PC-9 (cell line): ENCODE data around the gene TCHP. TPM values are rescaled to one million over a fixed set of nuclear protein-coding genes. Genes with fewer than 3 reads are reported as not detected.
A peak's percentile ranks its signal among the peaks of the same experiment; 100 is the strongest.

ENCODE experiments used
- BruUV-seq: library from RNA; stranded (reverse); fragments of 400-500 nt; replicated peaks from 2 replicates; lab custom pipeline; 2021; lab: Mats Ljungman, UMichigan
- CTCF ChIA-PET: fragments of 300-600 bp; sonication (Branson Sonifier 250); formaldehyde crosslinking; loops from one replicate; lab custom pipeline; 2022; ENCODE audit warnings: antibody characterized with exemption; lab: Charles Lee
- POLR2A ChIA-PET: fragments of 300-600 bp; sonication (Branson Sonifier 250); formaldehyde crosslinking; loops from one replicate; lab custom pipeline; 2022; ENCODE audit warnings: antibody characterized with exemption; ENCODE audit not compliant: unreplicated experiment; lab: Charles Lee
- DNase-seq, 2 experiments: peaks; one replicate each; pipeline versions ENCODE4 v3.0.0 to v3.0.0-alpha.2; 2015 to 2022; ENCODE audit warnings: mixed read lengths in 1 of 2
- H2AFZ ChIP-seq: fragments of 200-600 bp; sonication (generic); 2 replicates; pipeline ENCODE4 v1.8.1; 2017; ENCODE audit warnings: antibody characterized with exemption
- H3F3A ChIP-seq: fragments of 200-600 bp; sonication (generic); 2 replicates; pipeline ENCODE4 v1.8.1; 2017; ENCODE audit warnings: antibody characterized with exemption, mild to moderate bottlenecking, low read depth; ENCODE audit not compliant: insufficient read depth
- H3K27ac ChIP-seq: fragments of 200-600 bp; sonication (generic); 2 replicates; pipeline ENCODE4 v1.6.1; 2016; ENCODE audit warnings: mixed run types
- H3K27me3 ChIP-seq: fragments of 200-600 bp; sonication (generic); 2 replicates; pipeline ENCODE4 v1.6.1; 2016; ENCODE audit warnings: low read depth, mixed run types; ENCODE audit not compliant: insufficient read depth
- H3K36me3 ChIP-seq: fragments of 200-600 bp; sonication (generic); 2 replicates; pipeline ENCODE4 v1.6.1; 2016; ENCODE audit warnings: low read depth, mixed run types
- H3K4me1 ChIP-seq: fragments of 200-600 bp; sonication (generic); replicated peaks from 2 replicates; pipeline ENCODE4 v1.6.1; 2016; ENCODE audit warnings: mixed run types; ENCODE audit not compliant: insufficient read depth
- H3K4me2 ChIP-seq: fragments of 200-600 bp; sonication (generic); 2 replicates; pipeline ENCODE4 v1.6.1; 2017; ENCODE audit warnings: mixed run types
- H3K4me3 ChIP-seq: fragments of 200-600 bp; sonication (generic); 2 replicates; pipeline ENCODE4 v1.6.1; 2016; ENCODE audit warnings: mixed run types
- H3K79me2 ChIP-seq: fragments of 200-600 bp; sonication (generic); 2 replicates; pipeline ENCODE4 v1.6.1; 2017; ENCODE audit warnings: low read depth, mixed run types
- H3K9me2 ChIP-seq: fragments of 200-600 bp; sonication (generic); 2 replicates; pipeline ENCODE4 v1.8.1; 2017; ENCODE audit warnings: mild to moderate bottlenecking; ENCODE audit not compliant: insufficient read depth
- H3K9me3 ChIP-seq: fragments of 200-600 bp; sonication (generic); 2 replicates; pipeline ENCODE4 v1.8.1; 2016; ENCODE audit warnings: low read depth; ENCODE audit not compliant: insufficient read depth
- H4K20me1 ChIP-seq: fragments of 200-600 bp; sonication (generic); 2 replicates; pipeline ENCODE4 v1.8.1; 2017; ENCODE audit not compliant: insufficient read depth
- EZH2 ChIP-seq: fragments of 200-600 bp; sonication (generic); IDR thresholded peaks from 2 replicates; pipeline ENCODE4 v1.8.0; 2017; ENCODE audit warnings: antibody characterized with exemption, low read depth
- intact Hi-C: fragments of 100-400 bp; cut with micrococcal nuclease; formaldehyde crosslinking; loops from one replicate; pipeline ENCODE4 v1.10.0; 2022; ENCODE audit not compliant: unreplicated experiment
- total RNA-seq: library from RNA; stranded (reverse); gene quantifications from 2 replicates; pipeline ENCODE4 v1.2.3, GENCODE V29; 2021
- TF ChIP-seq, protein P1 (sequence below): fragments of 200-600 bp; sonication (generic); conservative IDR thresholded peaks from 2 replicates; pipeline ENCODE4 v1.6.1; 2017; ENCODE audit warnings: mixed run types, antibody characterized with exemption, mild to moderate bottlenecking, moderate library complexity

TCHP gene
- total RNA-seq, 1 experiment from 2014 or later, result 17.6 TPM

- Histone ChIP-seq H3K9me3 (no peaks in the 10 kb centered on the region), H3K79me2 (no peaks in the 10 kb centered on the region), H3F3A (peaks cover 21% of the 10 kb centered on the region), H3K4me2 (peak overlapping the region; percentile 67), H3K9me2 (no peaks in the 10 kb centered on the region), H3K27ac (peak overlapping the region; percentile 91), H3K27me3 (no peaks in the 10 kb centered on the region), H3K4me3 (0 out of 2 replicates have a peak overlapping the region, but pooled peaks have one; percentile 9), H3K36me3 (peaks cover 27% of the 10 kb centered on the region), H3K4me1 (peaks cover 32% of the 10 kb centered on the region), H4K20me1 (no peaks in the 10 kb centered on the region), H2AFZ (no peak overlapping the region)
- no TSS peak for BruUV-seq
- ChIA-PET CTCF (no interaction called here), POLR2A (interaction anchor here (0.6 to 1.2 kb wide), 2 partner anchors 16 to 183 kb away, joined by 4 to 11 read pairs; no protein-coding TSS in a partner anchor)
- no peak for TF ChIP-seq EZH2
- TF ChIP-seq, protein P1, sequence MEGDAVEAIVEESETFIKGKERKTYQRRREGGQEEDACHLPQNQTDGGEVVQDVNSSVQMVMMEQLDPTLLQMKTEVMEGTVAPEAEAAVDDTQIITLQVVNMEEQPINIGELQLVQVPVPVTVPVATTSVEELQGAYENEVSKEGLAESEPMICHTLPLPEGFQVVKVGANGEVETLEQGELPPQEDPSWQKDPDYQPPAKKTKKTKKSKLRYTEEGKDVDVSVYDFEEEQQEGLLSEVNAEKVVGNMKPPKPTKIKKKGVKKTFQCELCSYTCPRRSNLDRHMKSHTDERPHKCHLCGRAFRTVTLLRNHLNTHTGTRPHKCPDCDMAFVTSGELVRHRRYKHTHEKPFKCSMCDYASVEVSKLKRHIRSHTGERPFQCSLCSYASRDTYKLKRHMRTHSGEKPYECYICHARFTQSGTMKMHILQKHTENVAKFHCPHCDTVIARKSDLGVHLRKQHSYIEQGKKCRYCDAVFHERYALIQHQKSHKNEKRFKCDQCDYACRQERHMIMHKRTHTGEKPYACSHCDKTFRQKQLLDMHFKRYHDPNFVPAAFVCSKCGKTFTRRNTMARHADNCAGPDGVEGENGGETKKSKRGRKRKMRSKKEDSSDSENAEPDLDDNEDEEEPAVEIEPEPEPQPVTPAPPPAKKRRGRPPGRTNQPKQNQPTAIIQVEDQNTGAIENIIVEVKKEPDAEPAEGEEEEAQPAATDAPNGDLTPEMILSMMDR, result no peak
- intact Hi-C loops, result loop anchor here (5.0 kb wide), 2 partner anchors 51 to 86 kb away; no protein-coding TSS in a partner anchor
- DNase-seq, result peak; percentile 85 to 88
Measured at GRCh38 chr12:109951751-109952150, 51.7 kb downstream of the TCHP start.

- H3F3A ChIP-seq, result peaks cover 21% of the 10 kb centered on the region
- H3K4me3 ChIP-seq, result no peak overlapping the region
- no peaks in the 10 kb centered on the region for H3K79me2 ChIP-seq
- peak overlapping the region; percentile 67 for H3K4me2 ChIP-seq
- CTCF ChIA-PET, result interaction anchor here (1.4 kb wide), 1 partner anchor 42 kb away, joined by 5 read pairs; no protein-coding TSS in a partner anchor
- H3K9me3 ChIP-seq, result no peaks in the 10 kb centered on the region
- H4K20me1 ChIP-seq, result no peaks in the 10 kb centered on the region
- H3K27ac ChIP-seq, result no peak overlapping the region
- DNase-seq, result no peak
- peaks cover 32% of the 10 kb centered on the region for H3K4me1 ChIP-seq
- POLR2A ChIA-PET, result interaction anchor here (0.5 kb wide), 1 partner anchor 633 kb away, joined by 3 read pairs; no protein-coding TSS in a partner anchor
- H3K36me3 ChIP-seq, result peaks cover 26% of the 10 kb centered on the region
- BruUV-seq, result no TSS peak
- TF ChIP-seq, protein P1, result no peak
- intact Hi-C loops, result loop anchor here (5.0 kb wide), 2 partner anchors 50 to 85 kb away; no protein-coding TSS in a partner anchor
- no peaks in the 10 kb centered on the region for H3K27me3 ChIP-seq
- H2AFZ ChIP-seq, result no peak overlapping the region
- no peaks in the 10 kb centered on the region for H3K9me2 ChIP-seq
Measured at GRCh38 chr12:109952160-109952858, 52.2 kb downstream of the TCHP start.

- Histone ChIP-seq H3K4me3 (no peak overlapping the region), H3K79me2 (no peaks in the 10 kb centered on the region), H3K9me2 (no peaks in the 10 kb centered on the region), H3F3A (peaks cover 24% of the 10 kb centered on the region), H3K27me3 (no peaks in the 10 kb centered on the region), H2AFZ (no peak overlapping the region), H3K36me3 (peaks cover 22% of the 10 kb centered on the region), H3K4me1 (peaks cover 32% of the 10 kb centered on the region), H3K9me3 (no peaks in the 10 kb centered on the region), H3K4me2 (no peak overlapping the region), H3K27ac (no peak overlapping the region), H4K20me1 (no peaks in the 10 kb centered on the region)
- ChIA-PET POLR2A (interaction anchor here (0.5 kb wide), 1 partner anchor 632 kb away, joined by 3 read pairs; no protein-coding TSS in a partner anchor), CTCF (interaction anchor here (1.4 kb wide), 1 partner anchor 42 kb away, joined by 5 read pairs; no protein-coding TSS in a partner anchor)
- intact Hi-C loops, result loop anchor here (5.0 kb wide), 2 partner anchors 49 to 84 kb away; no protein-coding TSS in a partner anchor
- BruUV-seq, result no TSS peak
- TF ChIP-seq, protein P1, result no peak
- no peak for TF ChIP-seq EZH2
- no peak for DNase-seq
Measured at GRCh38 chr12:109952873-109953272, 52.8 kb downstream of the TCHP start.
